HG02759 (cell line): Measurements from ENCODE around the gene CREB5.

ENCODE experiments used
- ATAC-seq: cut with Tn5 transposase; IDR thresholded peaks from one replicate; pipeline ENCODE4 v1.9.1; 2021; ENCODE audit warnings: mild to moderate bottlenecking, moderate library complexity; ENCODE audit not compliant: unreplicated experiment

The CREB5 gene

DNA sequence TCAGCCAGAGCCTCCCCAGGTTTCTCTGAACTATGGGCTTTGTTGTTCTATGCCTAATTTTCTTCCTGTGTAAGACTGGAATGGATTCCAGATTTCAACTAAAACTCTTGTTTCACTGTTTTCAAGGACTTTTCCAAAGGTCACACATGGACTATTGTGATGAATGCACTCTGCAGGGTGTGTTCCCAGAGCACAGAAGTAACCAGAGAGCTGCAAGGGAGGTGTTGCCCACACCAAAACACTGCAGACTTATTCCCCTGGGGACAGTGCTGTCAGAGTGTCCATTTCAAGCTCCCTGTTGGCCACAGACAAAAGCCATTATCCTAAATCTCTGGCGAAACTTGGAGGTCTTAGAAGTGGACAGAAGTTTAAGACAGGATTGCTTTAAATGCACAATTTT, 314.2 kb downstream of the CREB5 start:
- no peak for ATAC-seq

DNA sequence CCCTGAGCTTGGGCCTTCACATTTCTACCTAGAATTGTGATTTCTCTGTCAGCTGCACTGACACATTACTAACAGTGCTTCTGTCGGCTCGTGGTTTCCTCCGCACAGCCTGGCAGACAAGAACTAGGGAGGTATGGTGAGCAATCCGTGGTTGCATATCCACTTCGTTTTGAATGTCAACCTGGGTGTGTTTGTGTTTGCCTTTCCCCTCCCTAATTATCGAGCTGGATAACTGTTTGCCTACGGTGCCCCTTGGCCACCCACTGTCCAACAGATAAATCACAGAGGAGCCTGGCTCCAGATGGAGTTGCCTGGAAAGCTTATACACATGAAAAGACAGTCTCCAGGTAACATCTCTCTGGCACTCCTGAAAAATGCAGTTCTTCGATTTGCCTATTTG, 317.0 kb downstream of the CREB5 start:
- no peak for ATAC-seq

GRCh38 chr7:28729727-28730126, 317.4 kb downstream of the CREB5 start:
- ATAC-seq: no peak

DNA sequence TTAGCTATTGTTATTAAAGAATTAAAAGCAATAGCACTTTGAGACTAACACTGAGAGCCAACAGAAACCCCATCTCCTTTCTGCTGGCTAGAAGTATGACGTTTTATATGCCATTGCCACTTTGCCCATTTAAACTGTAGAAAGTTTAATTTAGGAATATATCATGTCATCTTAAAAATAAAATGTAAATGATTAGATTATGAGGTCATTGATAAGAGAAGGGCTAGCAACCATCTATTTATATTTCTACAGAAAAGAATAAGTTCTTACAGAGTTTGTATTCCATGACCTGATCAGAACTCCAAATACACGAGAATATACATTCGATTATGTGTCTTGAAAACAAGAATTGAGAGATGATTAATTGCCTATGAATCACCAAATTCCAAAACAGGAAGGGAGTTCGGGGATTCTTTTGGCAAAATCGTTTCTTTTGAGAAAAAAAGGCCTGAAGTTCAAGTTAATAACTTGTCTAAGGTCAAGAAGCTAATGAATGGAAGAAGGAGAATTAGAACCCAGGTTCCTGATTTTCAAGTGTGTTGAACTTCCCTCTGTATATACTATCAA, 318.9 kb downstream of the CREB5 start:
- ATAC-seq: no peak

DNA sequence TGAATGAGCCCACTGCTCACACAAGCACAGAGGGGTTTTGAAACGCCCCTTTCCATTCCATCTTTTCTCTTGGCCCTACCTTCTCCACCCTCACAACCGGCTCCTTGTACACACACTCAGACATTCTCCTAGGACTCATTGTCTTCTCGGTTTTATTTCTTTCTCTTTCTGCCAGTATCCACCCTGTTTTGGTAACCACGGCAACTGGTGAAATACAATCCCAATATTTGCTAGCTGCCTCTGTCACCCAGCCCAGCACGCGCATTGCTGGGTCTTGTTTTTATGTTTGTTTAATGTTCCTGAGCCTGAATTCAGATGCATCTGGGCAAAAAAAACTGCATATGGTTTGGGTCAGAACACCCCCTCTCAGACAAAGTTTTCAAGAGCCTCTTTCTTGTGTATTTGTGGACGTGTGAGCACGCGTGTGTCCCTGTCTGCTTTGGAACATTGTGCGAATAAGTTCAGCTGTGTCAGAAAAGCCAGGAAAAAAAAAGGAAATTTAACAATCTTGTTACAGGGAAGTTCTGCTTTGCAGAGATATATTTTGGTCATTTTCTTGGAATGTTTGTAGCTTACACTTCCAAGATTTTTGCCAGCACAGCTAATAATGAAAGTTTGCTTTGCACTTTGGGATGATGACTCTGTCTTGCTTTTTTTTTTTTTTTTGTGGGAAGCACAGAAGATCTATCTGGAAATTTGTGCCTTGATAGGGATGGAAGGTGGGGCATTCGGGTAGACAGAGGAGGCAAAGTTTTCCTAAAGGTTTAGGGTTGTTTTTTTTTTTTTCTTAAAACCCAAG, 320.0 kb downstream of the CREB5 start:
- ATAC-seq: no peak

- ATAC-seq: no peak
These were observed 320.7 kb downstream of the CREB5 start for GRCh38 chr7:28733035-28733434.

GRCh38 chr7:28738412-28738811, 326.1 kb downstream of the CREB5 start:
- no peak for ATAC-seq

DNA sequence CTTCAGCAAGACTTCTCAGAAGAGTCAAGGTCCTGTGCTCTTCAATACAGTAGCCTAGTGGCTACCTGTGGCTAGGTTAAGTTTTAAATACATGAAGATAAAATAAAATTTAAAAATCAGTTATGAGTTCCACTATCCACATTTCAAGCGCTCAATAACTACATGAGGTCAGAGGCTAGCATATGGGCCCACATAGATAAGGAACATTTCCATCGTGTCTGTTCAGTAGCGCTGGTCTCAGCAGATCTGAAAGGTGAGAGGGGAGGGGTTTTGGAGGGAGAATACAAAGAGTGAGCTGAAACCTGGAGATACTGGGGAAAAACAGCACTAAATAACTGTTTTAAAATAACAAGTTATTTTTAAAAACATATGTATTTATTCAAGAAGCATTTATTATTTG, 326.8 kb downstream of the CREB5 start:
- no peak for ATAC-seq

- ATAC-seq: no peak
These were observed 327.5 kb downstream of the CREB5 start for GRCh38 chr7:28739826-28740225.

DNA sequence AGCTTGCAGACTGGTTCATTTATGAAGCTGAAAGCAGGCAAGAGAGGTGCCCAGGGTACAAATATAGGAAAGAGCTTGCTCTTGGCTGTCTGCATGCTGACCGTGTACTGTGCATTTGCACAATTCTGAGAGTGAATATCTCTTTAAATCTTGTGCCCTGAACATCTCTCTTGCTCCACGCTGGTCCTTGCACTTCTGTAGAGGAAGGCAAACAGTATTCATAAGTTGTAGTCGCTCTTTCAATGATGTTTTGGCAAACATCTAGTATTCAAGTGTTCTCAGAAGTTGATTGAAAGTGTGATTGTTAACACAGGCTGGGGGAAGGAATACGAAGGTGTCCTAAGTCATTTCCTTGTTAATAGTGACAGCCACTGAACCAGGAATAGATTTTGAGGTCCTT, 332.6 kb downstream of the CREB5 start:
- ATAC-seq: no peak

DNA sequence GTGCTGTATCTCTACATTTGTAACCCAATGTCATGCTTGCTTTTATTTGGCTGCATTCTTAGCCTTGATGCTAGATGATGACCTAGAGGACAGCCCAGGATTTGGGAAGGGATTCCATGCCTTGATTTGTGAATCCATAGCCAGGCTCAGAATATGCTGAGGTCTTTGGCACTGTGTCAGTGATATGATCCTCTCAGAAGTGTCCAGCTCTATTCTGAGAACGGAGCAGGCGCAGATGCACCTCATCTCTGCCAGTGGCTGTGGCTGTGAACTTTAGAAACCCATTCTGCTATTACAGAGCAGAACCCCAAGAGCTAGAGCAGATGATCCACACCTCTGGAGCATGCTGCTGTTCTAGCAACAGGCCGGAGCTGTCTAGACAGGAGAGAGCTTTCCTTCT, 333.0 kb downstream of the CREB5 start:
- ATAC-seq: no peak

DNA sequence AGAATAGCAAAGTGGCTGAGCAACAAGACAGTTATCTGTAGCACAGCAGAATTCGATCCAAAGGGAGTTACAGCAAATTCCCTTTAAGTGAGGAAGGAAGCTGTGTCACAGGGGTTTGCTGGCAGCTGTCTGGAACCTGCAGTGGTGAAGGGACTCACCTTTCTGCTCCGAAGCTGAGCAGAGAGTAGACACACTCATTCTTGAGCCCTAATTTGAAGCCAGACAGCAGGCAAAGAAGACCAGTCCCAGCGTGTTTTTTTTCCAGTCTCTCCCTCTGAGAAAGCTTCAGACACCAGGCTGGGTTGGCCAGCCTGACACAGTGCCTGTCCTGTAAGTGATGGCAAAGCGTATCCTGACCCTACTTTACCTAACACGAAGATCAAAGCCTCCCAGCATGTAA, 335.1 kb downstream of the CREB5 start:
- ATAC-seq: no peak

DNA sequence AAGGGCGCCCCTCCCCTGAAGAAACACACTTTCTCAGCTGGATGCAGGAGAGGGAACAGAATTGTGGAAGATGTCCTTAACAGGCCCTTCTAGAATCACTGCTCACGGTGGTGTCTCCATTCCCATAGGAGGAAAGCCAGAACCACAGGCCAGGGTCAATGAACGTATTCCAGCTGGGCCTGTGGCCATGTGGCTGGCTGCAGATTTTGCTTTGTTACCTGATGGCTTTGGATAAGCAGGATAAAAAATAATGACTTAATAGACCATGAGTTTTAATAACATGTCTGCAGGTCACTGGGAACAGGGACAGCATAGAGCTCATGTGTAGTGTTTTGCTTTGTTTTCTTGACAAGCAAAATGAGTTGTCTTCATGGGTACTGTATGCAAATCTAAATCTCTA, 335.5 kb downstream of the CREB5 start:
- no peak for ATAC-seq

DNA sequence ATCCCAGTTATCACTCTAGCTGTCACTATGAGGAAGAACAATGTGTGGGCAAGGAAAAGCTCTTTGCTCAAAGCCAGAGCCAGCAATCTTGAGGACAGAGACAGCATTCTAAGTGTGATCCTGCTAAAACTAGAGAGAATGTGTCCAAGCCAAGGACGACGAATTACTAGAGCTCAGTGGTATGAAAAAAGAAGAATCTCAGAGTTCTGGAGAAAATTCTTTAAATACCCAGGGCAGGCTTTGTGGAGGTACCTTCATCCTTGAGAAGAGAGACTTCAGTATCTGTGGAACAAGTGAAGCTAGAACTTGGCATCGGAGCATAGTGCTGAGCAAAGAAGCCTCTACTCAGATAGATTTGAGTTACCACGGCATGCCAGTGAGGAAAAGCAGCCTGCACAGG, 336.0 kb downstream of the CREB5 start:
- no peak for ATAC-seq

GRCh38 chr7:28748933-28749584, 336.7 kb downstream of the CREB5 start:
- ATAC-seq: no peak

- ATAC-seq: no peak
These were observed 337.3 kb downstream of the CREB5 start for GRCh38 chr7:28749638-28750037.

DNA sequence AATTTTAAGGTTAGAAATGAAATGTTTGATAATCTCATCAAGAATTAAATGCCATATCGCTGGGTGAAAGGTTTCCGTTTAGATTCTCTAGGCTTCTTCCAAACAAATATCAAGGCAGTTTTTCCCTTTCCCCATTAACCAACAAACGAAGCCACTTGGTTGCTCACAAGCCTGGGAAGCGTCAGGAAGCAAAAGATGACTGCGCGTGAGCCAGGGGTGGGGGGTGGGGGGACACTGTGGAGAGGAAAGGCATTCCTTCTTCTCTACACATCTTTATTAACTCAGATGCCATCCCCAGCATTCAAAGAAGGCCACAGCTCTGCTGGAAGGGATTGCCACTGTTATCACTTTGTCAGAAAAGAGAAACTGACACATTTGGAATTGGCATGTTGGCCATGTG, 338.7 kb downstream of the CREB5 start:
- no peak for ATAC-seq

GRCh38 chr7:28753613-28754012, 341.3 kb downstream of the CREB5 start:
- ATAC-seq: no peak

DNA sequence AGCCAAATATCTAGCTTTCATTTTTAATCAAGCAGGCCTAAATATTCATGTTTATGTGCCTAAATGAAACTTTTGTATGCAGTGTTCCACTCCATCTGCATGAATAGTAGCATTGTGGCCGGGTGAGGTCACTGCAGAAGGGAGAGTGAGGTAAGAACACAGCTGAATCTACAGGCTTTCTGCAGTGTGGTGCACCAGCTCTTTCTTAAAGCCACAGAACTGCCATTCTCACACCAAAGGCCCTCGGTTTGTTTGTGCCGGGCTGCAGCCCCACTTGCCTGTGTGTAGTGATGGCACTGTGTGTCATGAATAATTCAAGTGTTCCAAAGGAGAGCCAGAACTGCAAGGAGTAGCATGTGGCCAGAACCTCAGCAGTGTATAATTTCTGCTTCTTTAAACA, 341.7 kb downstream of the CREB5 start:
- ATAC-seq: no peak

DNA sequence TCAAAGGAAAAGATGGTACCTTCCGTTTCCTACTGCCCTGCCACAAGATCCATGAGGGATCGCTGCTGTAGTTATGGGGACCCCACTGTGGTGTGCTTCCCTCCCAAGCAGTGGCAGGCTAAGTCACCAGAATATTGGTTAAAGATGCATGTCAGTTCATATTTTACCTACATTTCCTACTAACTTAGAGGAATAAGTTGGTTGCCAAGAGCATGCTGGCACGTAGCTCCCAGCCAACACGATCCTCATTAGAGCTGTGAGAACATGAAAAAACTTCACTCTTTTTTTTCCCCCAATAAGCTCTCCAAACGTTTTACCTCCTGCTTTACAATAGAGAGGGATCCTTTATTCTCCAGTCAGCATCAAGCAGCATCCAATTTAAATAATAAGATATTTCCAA, 342.1 kb downstream of the CREB5 start:
- no peak for ATAC-seq

- ATAC-seq: no peak
These were observed 342.9 kb downstream of the CREB5 start for GRCh38 chr7:28755255-28755654.

DNA sequence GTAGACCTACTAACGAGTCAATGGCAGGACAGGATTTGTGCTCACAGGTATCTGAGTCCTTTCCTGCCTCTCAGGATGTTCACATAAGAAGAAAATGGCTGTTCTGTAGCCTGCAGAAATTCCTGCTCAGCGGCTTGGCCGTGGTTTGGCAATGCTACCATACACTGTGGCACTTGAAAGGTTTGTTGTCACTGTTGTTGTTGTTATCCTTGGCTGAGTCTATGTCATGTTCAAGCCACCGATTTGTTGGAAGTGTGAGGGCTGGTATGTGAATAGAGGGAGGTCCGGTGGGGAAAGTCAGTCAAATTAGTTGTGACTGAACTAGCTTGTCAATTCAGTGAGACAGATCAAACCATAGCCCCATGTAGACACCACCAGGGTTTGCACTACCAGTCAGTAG, 345.9 kb downstream of the CREB5 start:
- no peak for ATAC-seq
